NCI-H748 (cell line): ENCODE results near the gene ECHDC3.

Experiments used
- DNase-seq: peaks from one replicate; lab custom pipeline; 2025; ENCODE audit not compliant: unreplicated experiment; lab: John Stamatoyannopoulos, UW

The ECHDC3 gene

GRCh38 chr10:11746883-11747539 lies 4.8 kb downstream of the ECHDC3 start:
- no peak for DNase-seq

- DNase-seq = no peak
These were observed 6.7 kb downstream of the ECHDC3 start for GRCh38 chr10:11748866-11749265.

DNA sequence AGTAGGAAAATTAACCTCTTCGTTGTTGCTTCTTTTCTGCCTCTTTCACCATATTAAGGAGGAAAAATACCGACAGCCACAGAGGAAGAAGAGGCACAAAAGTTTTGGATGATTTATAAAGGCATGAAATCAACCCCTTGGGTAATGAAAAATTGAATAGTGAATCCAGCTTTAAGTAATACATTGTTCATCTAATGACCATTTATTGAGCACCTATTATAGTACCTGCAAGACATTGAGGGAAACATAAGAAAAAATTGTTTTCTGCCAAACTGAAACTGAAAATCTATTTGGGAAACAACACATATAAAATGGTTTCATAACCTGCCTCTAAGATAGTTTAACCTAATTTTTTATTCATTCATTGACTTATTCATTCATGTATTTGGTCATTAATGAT lies 8.2 kb downstream of the ECHDC3 start:
- DNase-seq = no peak

DNA sequence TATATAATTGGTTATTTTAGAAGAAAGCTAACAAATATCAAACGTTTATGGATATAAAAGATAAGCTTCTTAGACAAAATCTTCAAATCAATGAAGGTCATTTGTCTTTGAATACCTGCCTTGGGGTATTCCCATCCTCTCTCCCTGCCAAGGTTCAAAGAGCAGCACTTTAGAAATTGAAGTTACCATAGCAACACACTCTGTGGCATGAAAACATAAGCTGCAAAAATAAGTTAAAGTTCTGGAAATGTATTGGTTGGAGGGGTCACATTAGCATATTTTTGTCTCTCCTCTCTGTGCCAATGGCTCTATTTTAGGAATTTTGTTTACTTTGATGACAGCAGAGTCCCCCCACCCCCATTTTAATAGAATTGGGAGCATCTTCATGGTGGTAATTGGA lies 12.0 kb downstream of the ECHDC3 start:
- DNase-seq = no peak

GRCh38 chr10:11754620-11755019 lies 12.4 kb downstream of the ECHDC3 start:
- DNase-seq = no peak

GRCh38 chr10:11755512-11756263 lies 13.5 kb downstream of the ECHDC3 start:
- no peak for DNase-seq

GRCh38 chr10:11756766-11757315 lies 14.7 kb downstream of the ECHDC3 start:
- no peak for DNase-seq

DNA sequence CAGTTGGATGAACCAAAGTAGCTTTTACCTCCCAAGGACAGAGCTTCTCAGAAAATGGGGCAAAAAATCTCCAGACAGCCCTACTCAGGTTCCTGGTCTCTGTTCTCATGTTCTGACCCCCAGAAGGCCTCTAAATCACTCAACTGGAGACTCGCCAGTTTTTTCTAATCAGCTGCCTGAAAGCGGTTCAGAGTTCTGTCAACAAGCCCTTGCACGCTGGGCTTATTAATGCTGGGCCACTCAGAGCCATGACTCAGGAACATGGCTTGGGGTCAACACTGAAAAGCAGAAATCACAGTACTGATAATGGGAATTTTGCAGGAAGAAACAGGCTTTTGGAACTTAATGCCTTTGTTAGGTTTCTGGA lies 15.3 kb downstream of the ECHDC3 start:
- DNase-seq = peak; percentile 11

DNA sequence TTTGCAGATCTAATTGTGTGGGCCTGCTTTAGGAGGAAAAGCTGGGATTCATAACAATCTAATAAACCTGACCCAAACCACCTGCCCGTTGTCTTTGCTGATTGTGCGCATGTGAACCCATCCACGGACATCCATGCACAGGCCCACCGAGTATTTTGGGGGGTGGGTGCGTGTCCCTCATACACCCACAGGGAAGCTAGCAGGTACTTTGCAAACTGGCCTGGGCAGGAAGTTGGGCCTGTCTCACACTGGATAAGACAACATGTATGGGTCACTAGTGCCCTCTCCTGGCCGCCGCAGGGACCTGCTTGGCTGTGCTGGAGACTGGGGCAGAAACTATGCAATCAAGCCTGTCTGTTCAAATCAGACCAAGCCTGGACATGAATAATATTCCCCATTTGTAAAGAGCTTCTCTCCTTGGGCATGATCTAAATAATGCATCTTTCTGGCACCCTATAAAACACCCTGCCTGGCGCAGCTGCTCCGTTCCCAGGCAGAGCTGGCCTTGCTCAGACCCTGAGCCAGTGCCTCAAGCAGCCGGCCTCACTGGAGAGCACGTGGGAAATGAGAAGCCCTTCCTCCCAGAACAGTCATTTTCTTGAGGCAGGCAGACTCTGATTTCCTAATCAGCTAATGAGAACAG lies 15.8 kb downstream of the ECHDC3 start:
- DNase-seq = peak; percentile 56

- DNase-seq = no peak
These were observed 16.5 kb downstream of the ECHDC3 start for GRCh38 chr10:11758527-11759236.

DNA sequence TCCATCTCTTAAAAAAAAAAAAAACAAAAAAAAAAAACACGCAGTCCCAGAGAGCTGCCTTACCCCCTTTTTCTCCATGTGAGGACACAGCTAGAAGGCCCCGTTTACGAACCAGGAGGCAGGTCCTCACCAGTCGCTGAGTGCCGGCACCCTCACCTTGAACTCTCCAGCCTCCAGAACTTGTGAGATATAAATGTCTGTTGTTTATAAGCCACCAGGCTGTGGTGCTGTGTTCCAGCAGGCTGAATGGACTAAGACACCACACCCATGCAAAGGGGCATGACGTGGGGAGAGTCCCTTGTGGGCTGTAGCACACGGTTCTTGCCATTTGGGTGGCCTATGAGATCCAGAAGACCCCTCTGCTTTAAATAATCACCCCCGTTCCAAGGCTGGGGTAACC lies 17.2 kb downstream of the ECHDC3 start:
- DNase-seq = no peak

DNA sequence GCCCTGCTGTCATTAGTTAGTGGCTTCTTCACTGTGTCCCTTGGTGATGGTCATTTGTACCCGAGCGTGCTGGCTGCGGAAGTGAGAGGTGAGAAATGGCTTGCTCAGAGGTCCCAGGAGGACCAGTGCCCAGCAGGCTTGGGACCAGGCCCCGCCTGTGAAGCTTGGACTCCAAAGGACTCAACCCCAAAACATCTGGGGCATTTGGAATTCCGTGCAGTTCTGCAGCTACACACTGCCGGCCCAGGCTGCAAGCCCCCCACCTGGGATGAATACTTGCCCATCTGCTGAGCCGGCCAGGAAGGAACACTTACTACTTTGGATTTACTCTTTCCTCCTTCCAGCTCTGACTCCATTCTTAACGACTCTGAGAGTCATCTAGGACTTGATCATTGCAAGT lies 18.0 kb downstream of the ECHDC3 start:
- DNase-seq = no peak

- no peak for DNase-seq
These were observed 18.7 kb downstream of the ECHDC3 start for GRCh38 chr10:11760861-11761260.

DNA sequence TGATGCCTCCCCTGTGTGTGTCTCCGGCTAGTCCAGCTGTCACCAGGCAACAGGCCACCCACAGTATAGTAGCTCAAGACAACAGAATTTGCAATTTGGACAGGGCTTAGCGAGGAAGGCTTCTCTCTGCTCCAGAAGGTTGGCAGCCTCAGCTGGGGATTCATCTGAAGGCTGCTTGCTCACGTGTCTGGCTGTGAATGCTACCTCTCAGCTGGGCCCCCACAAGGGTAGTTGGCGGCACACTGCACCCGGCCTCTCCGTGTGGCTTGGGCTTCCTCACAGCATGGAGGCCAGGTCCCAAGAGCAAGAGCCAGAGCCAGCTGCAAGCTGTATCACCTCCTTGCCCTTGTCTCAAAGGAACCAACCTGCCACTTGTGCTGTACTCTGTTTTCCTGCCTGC lies 19.2 kb downstream of the ECHDC3 start:
- no peak for DNase-seq

- no peak for DNase-seq
These were observed 20.7 kb downstream of the ECHDC3 start for GRCh38 chr10:11762706-11763500.

- no peak for DNase-seq
These were observed 21.3 kb downstream of the ECHDC3 start for GRCh38 chr10:11763501-11763861.

- DNase-seq = no peak
These were observed 23.0 kb downstream of the ECHDC3 start for GRCh38 chr10:11765141-11765540.

DNA sequence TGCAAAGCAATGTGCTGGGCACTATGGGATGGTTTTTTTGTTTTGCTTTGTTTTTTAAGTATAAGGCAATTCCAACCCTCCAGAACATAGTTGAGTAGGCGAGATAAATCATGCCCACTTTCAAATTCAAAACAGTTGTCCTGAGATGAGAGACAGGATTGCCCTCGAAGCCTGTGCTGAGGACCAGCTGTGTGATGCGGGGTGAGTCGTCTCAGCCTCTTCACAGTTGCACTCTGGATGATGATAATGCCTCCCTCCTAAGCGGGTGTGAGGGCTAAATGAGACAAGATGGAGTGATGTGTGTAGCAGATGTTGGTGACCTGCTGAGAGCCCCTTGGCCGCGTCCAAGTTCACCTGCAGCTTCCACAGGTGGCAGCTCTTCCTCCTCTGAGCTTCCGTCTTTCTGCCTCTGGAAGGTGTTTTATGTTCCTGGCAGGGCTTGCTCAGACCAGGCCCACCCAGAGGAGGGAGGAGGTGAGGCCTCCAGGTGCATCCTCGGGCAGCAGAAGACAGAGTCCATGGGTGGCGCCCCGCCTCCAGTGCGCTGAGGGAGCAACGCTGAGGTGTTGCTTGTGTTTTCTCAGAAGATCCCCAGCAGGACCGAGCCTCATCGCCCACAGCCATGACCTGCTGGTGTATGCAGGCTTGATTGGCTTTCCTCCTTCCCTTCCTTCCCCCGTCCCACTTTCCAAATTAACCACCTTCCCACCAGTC lies 30.6 kb downstream of the ECHDC3 start:
- no peak for DNase-seq

- DNase-seq = no peak
These were observed 31.7 kb downstream of the ECHDC3 start for GRCh38 chr10:11773761-11774441.
